SU-DHL-6 (cell line): Measurements from ENCODE around the gene GUCY1A2.

Experiments
- H2AFZ ChIP-seq: fragments of 200-600 bp; sonication (generic); 2 replicates; pipeline ENCODE4 v1.6.1; 2014; ENCODE audit warnings: low read depth, mild to moderate bottlenecking, moderate library complexity, mixed read lengths, antibody characterized with exemption, low read length; ENCODE audit not compliant: severe bottlenecking
- H3F3A ChIP-seq: fragments of 200-600 bp; shearing (Covaris generic); 2 replicates; pipeline ENCODE4 v1.6.0; 2016; ENCODE audit warnings: antibody characterized with exemption, mild to moderate bottlenecking; ENCODE audit not compliant: insufficient read depth
- H3K27ac ChIP-seq: fragments of 200-600 bp; sonication (generic); 2 replicates; pipeline ENCODE4 v1.5.1; 2016; ENCODE audit warnings: low read depth, mild to moderate bottlenecking, low read length, moderate library complexity, mixed read lengths
- H3K27me3 ChIP-seq: fragments of 200-600 bp; sonication (generic), shearing (Covaris generic); 2 replicates; pipeline ENCODE4 v1.6.0; 2014; ENCODE audit warnings: mild to moderate bottlenecking, low read length
- H3K36me3 ChIP-seq: fragments of 200-600 bp; sonication (generic); 2 replicates; pipeline ENCODE4 v1.6.1; 2014; ENCODE audit warnings: mild to moderate bottlenecking, low read length, mixed read lengths
- H3K4me2 ChIP-seq: fragments of 300-600, 200-600 bp; shearing (Covaris generic), sonication (generic); 2 replicates; pipeline ENCODE4 v1.6.0; 2014; ENCODE audit warnings: low read length, low read depth, mild to moderate bottlenecking; ENCODE audit not compliant: poor library complexity, severe bottlenecking
- H3K4me3 ChIP-seq: fragments of 200-600 bp; sonication (generic); 2 replicates; pipeline ENCODE4 v1.5.1; 2014; ENCODE audit warnings: antibody characterized with exemption, low read length, mild to moderate bottlenecking, mixed read lengths; ENCODE audit not compliant: insufficient read depth, poor library complexity, severe bottlenecking
- H3K79me2 ChIP-seq: fragments of 200-600 bp; sonication (generic); 2 replicates; pipeline ENCODE4 v1.6.1; 2014; ENCODE audit warnings: mild to moderate bottlenecking, low read length, moderate library complexity; ENCODE audit not compliant: insufficient read depth
- H3K9ac ChIP-seq: fragments of 200-600 bp; sonication (generic); 2 replicates; pipeline ENCODE4 v1.7.0; 2014; ENCODE audit warnings: mild to moderate bottlenecking, low read length
- H3K9me2 ChIP-seq: fragments of 200-600 bp; sonication (generic); replicated peaks from 2 replicates; pipeline ENCODE4 v1.6.1; 2014; ENCODE audit warnings: low read length; ENCODE audit not compliant: insufficient read depth
- H3K9me3 ChIP-seq: fragments of 200-600 bp; sonication (generic); 2 replicates; pipeline ENCODE4 v1.6.1; 2014; ENCODE audit warnings: low read length, mixed read lengths; ENCODE audit not compliant: insufficient read depth
- H4K20me1 ChIP-seq: fragments of 200-600 bp; sonication (generic); 2 replicates; pipeline ENCODE4 v1.6.1; 2014; ENCODE audit warnings: low read depth, mild to moderate bottlenecking, antibody characterized with exemption, low read length, moderate library complexity, mixed read lengths
- CTCF ChIP-seq: fragments of 200-600 bp; sonication (generic); IDR thresholded peaks from one replicate; pipeline ENCODE4 v1.5.1; 2017; ENCODE audit warnings: antibody characterized with exemption, mild to moderate bottlenecking, low read length, moderate library complexity; ENCODE audit not compliant: insufficient read depth, poor library complexity, severe bottlenecking
- EZH2phosphoT487 ChIP-seq: fragments of 200-600 bp; sonication (generic), shearing (Covaris generic); conservative IDR thresholded peaks from 2 replicates; pipeline ENCODE4 v1.6.1; 2018; ENCODE audit warnings: mild to moderate bottlenecking, antibody characterized with exemption, low read length, moderate library complexity, mixed read lengths

Gene GUCY1A2

GRCh38 chr11:106996691-106997090, 21.6 kb downstream of the GUCY1A2 start:
- no peaks in the 10 kb centered on the region for H3K9me3 ChIP-seq
- H3K27ac ChIP-seq = no peak overlapping the region
- no peaks in the 10 kb centered on the region for H3K36me3 ChIP-seq
- no peaks in the 10 kb centered on the region for H4K20me1 ChIP-seq
- no peak overlapping the region for H2AFZ ChIP-seq
- H3K9me2 ChIP-seq = no peaks in the 10 kb centered on the region
- no peak for TF ChIP-seq CTCF
- TF ChIP-seq EZH2phosphoT487 = no peak
- H3K4me3 ChIP-seq = no peak overlapping the region
- no peak overlapping the region for H3K9ac ChIP-seq
- no peaks in the 10 kb centered on the region for H3K79me2 ChIP-seq
- no peaks in the 10 kb centered on the region for H3F3A ChIP-seq
- no peaks in the 10 kb centered on the region for H3K27me3 ChIP-seq
- no peak overlapping the region for H3K4me2 ChIP-seq

GRCh38 chr11:106990331-106990730, 27.9 kb downstream of the GUCY1A2 start:
- Histone ChIP-seq H3K36me3 (no peaks in the 10 kb centered on the region), H3K27me3 (no peaks in the 10 kb centered on the region), H4K20me1 (no peaks in the 10 kb centered on the region), H2AFZ (no peak overlapping the region), H3K9me2 (no peaks in the 10 kb centered on the region), H3K9me3 (no peaks in the 10 kb centered on the region), H3K9ac (no peak overlapping the region), H3K79me2 (no peaks in the 10 kb centered on the region), H3K4me3 (no peak overlapping the region), H3K27ac (no peak overlapping the region), H3K4me2 (no peak overlapping the region), H3F3A (no peaks in the 10 kb centered on the region)
- TF ChIP-seq EZH2phosphoT487 (no peak), CTCF (no peak)

- no peaks in the 10 kb centered on the region for H3F3A ChIP-seq
- no peak overlapping the region for H3K27ac ChIP-seq
- TF ChIP-seq CTCF (no peak), EZH2phosphoT487 (no peak)
- no peaks in the 10 kb centered on the region for H3K9me3 ChIP-seq
- no peak overlapping the region for H3K4me3 ChIP-seq
- H3K36me3 ChIP-seq = no peaks in the 10 kb centered on the region
- no peaks in the 10 kb centered on the region for H3K9me2 ChIP-seq
- H3K4me2 ChIP-seq = no peak overlapping the region
- H4K20me1 ChIP-seq = no peaks in the 10 kb centered on the region
- no peaks in the 10 kb centered on the region for H3K27me3 ChIP-seq
- H3K79me2 ChIP-seq = no peaks in the 10 kb centered on the region
- H2AFZ ChIP-seq = no peak overlapping the region
- H3K9ac ChIP-seq = no peak overlapping the region
Measured at GRCh38 chr11:106989078-106989455, 29.2 kb downstream of the GUCY1A2 start.
